ENCODE results near the gene HOXA9. TPM values are rescaled to one million over a fixed set of nuclear protein-coding genes. Genes with fewer than 3 reads are reported as not detected.
A peak's percentile ranks its signal among the peaks of the same experiment; 100 is the strongest.

HOXA9 gene
- total and polyA plus RNA-seq, 4 donors: 0.02 to 0.70 TPM; not detected in 2

- TF ChIP-seq HNF4A (conservative IDR thresholded peaks at IDR 0.05): no peak
Observed at GRCh38 chr7:27151931-27152815, 13.2 kb downstream of the HOXA9 start, which contains the start of gene HOXA3 (continued).

GRCh38 chr7:27151341-27151930 lies 13.9 kb downstream of the HOXA9 start:
- WGBS: 6% methylated on average over 27 of the region's 27 CpGs
- peaks cover 19 to 49% (median 40%) of the 10 kb centered on the region in 4 donors for H3K27me3 ChIP-seq (ENCODE audit: control insufficient read depth in 4 of 4, insufficient read depth in 4 of 4, low read length in 3 of 4)
- H3K9me3 ChIP-seq (ENCODE audit: control insufficient read depth in 4 of 4, low read length in 3 of 4): peaks cover 0 to 5% (median 0%) of the 10 kb centered on the region in 4 donors
- TF ChIP-seq SP1 (IDR thresholded peaks at IDR 0.05) (no peak), TAF1 (conservative IDR thresholded peaks at IDR 0.05) (no peak), RXRA (IDR thresholded peaks at IDR 0.05) (no peak), YY1 (IDR thresholded peaks at IDR 0.05) (no peak), JUND (IDR thresholded peaks at IDR 0.05) (no peak), HNF4G (IDR thresholded peaks at IDR 0.05) (no peak), ATF3 (IDR thresholded peaks at IDR 0.05) (no peak), CTCF (IDR thresholded peaks at IDR 0.05; ENCODE audit: low read depth, low read length, missing input control) (no peak)
- H3K27ac ChIP-seq (ENCODE audit: low read depth in 1 of 2, low read length in 2 of 2): no peak overlapping the region
- peaks cover 14 to 40% (median 22%) of the 10 kb centered on the region in 4 donors for H3K4me1 ChIP-seq (ENCODE audit: control insufficient read depth in 4 of 4, insufficient read depth in 4 of 4, low read length in 3 of 4)
- H3K36me3 ChIP-seq (ENCODE audit: control insufficient read depth in 4 of 4, insufficient read depth in 3 of 4, low read depth in 1 of 4, low read length in 3 of 4): no peaks in the 10 kb centered on the region
- H3K4me3 ChIP-seq (ENCODE audit: low read depth in 1 of 3, low read length in 3 of 3): peak overlapping the region in 1 of 3 donors; percentile 46
- H3K9ac ChIP-seq (ENCODE audit: low read depth in 1 of 2, low read length in 2 of 2): no peak overlapping the region
- DNase-seq (ENCODE audit: low spot score): no peak

GRCh38 chr7:27150568-27151340 lies 14.6 kb downstream of the HOXA9 start:
- Histone ChIP-seq H3K9me3 (ENCODE audit: control insufficient read depth in 4 of 4, low read length in 3 of 4) (peaks cover 0 to 5% (median 0%) of the 10 kb centered on the region in 4 donors), H3K27me3 (ENCODE audit: control insufficient read depth in 4 of 4, insufficient read depth in 4 of 4, low read length in 3 of 4) (peaks cover 17 to 49% (median 37%) of the 10 kb centered on the region in 4 donors), H3K4me3 (ENCODE audit: low read depth in 1 of 3, low read length in 3 of 3) (peak overlapping the region in 2 of 3 donors; percentile 23 to 46), H3K4me1 (ENCODE audit: control insufficient read depth in 4 of 4, insufficient read depth in 4 of 4, low read length in 3 of 4) (peaks cover 10 to 34% (median 19%) of the 10 kb centered on the region in 4 donors), H3K9ac (ENCODE audit: low read depth in 1 of 2, low read length in 2 of 2) (no peak overlapping the region), H3K27ac (ENCODE audit: low read depth in 1 of 2, low read length in 2 of 2) (no peak overlapping the region), H3K36me3 (ENCODE audit: control insufficient read depth in 4 of 4, insufficient read depth in 3 of 4, low read depth in 1 of 4, low read length in 3 of 4) (no peaks in the 10 kb centered on the region)
- 2% methylated on average over 58 of the region's 58 CpGs for WGBS
- peak; percentile 66 for DNase-seq (ENCODE audit: low spot score)
- TF ChIP-seq CTCF (IDR thresholded peaks at IDR 0.05; ENCODE audit: low read depth, low read length, missing input control) (peak; percentile 67), EGR1 (IDR thresholded peaks at IDR 0.05; ENCODE audit: low read depth in 2 of 2) (no peak), RAD21 (IDR thresholded peaks at IDR 0.05) (peak; percentile 34 to 67)
